ENCODE measurements around the gene PML. TPM values are rescaled to one million over a fixed set of nuclear protein-coding genes. Genes with fewer than 3 reads are reported as not detected.

Gene PML
- total and polyA plus RNA-seq, 9 of the 15 experiments (the other 6 are each of a cell fraction or from before 2014, with no cell fraction given), result 5.0 to 50.7 (median 10.1) TPM

DNA sequence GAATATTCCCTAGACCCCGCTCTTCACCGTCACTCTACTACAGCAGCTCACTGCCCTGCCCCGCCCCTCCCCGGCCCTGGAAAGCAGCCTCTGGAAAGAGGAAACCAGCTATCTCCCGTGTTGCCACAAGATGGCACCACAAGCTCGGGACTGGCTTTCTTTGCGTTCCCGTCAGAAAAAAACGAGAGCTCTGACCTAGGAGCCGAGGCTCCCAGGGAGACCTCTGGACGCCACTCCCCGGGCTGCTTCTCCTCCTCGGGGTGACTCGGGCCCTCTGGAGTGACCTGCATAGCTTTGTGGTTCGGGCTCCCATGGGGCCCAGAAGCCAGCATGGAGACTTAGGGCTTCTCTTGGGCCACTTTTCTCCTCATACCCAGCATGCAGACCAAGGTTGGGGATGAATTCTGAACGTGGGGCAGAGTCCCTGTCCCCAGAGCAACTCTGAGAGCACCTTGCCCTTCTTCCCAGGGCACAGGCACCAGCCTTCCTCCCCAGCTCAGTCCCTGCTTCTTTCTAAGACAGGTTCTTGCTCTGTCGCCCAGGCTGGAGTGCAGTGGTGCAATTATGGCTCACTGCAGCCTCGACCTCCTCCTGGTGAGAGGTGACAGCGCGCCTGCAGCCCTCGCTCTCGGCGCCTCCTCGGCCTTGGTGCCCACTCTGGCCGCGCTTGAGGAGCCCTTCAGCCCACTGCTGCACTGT, 21.4 kb upstream of the PML start (continued):
- TF ChIP-seq, protein P1, sequence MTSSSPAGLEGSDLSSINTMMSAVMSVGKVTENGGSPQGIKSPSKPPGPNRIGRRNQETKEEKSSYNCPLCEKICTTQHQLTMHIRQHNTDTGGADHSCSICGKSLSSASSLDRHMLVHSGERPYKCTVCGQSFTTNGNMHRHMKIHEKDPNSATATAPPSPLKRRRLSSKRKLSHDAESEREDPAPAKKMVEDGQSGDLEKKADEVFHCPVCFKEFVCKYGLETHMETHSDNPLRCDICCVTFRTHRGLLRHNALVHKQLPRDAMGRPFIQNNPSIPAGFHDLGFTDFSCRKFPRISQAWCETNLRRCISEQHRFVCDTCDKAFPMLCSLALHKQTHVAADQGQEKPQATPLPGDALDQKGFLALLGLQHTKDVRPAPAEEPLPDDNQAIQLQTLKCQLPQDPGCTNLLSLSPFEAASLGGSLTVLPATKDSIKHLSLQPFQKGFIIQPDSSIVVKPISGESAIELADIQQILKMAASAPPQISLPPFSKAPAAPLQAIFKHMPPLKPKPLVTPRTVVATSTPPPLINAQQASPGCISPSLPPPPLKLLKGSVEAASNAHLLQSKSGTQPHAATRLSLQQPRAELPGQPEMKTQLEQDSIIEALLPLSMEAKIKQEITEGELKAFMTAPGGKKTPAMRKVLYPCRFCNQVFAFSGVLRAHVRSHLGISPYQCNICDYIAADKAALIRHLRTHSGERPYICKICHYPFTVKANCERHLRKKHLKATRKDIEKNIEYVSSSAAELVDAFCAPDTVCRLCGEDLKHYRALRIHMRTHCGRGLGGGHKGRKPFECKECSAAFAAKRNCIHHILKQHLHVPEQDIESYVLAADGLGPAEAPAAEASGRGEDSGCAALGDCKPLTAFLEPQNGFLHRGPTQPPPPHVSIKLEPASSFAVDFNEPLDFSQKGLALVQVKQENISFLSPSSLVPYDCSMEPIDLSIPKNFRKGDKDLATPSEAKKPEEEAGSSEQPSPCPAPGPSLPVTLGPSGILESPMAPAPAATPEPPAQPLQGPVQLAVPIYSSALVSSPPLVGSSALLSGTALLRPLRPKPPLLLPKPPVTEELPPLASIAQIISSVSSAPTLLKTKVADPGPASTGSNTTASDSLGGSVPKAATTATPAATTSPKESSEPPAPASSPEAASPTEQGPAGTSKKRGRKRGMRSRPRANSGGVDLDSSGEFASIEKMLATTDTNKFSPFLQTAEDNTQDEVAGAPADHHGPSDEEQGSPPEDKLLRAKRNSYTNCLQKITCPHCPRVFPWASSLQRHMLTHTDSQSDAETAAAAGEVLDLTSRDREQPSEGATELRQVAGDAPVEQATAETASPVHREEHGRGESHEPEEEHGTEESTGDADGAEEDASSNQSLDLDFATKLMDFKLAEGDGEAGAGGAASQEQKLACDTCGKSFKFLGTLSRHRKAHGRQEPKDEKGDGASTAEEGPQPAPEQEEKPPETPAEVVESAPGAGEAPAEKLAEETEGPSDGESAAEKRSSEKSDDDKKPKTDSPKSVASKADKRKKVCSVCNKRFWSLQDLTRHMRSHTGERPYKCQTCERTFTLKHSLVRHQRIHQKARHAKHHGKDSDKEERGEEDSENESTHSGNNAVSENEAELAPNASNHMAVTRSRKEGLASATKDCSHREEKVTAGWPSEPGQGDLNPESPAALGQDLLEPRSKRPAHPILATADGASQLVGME (CRISPR knock-in tag; IDR thresholded peaks at IDR 0.05), result no peak
- TF ChIP-seq ZNF668 (CRISPR knock-in tag; IDR thresholded peaks at IDR 0.05) (no peak), MEF2A (IDR thresholded peaks at IDR 0.05; ENCODE audit: control insufficient read depth, low read depth, low read length) (no peak), RB1 (IDR thresholded peaks at IDR 0.05; ENCODE audit: low read depth) (peak; percentile 90), CREM (IDR thresholded peaks at IDR 0.05; ENCODE audit: low read depth) (peak; percentile 24; the same call in 1 of the 2 replicates), ZFP36 (IDR thresholded peaks at IDR 0.05; ENCODE audit: low read depth, low read length, partially characterized antibody) (peak; percentile 10), CC2D1A (IDR thresholded peaks at IDR 0.05) (peak; percentile 65; the same call in 1 of the 2 replicates), YY1 (IDR thresholded peaks at IDR 0.05; ENCODE audit: borderline replicate concordance in 1 of 3, control insufficient read depth in 1 of 3, extremely low read depth in 1 of 3, insufficient read depth in 3 of 3, insufficient read length in 1 of 3, insufficient replicate concordance in 2 of 3, low read depth in 1 of 3, low read length in 2 of 3) (no peak), CXXC5 (CRISPR knock-in tag; IDR thresholded peaks at IDR 0.05) (0 out of 2 replicates have a peak, but pooled peaks have one; percentile 15), BCOR (IDR thresholded peaks at IDR 0.05) (no peak), PCBP1 (IDR thresholded peaks at IDR 0.05; ENCODE audit: low read depth, low read length, poor library complexity, severe bottlenecking) (no peak), JUN (IDR thresholded peaks at IDR 0.05; ENCODE audit: borderline replicate concordance, low read depth, low read length) (peak; percentile 13; the same call in 1 of the 2 replicates), JUN (CRISPR knock-in tag; IDR thresholded peaks at IDR 0.05; ENCODE audit: borderline replicate concordance) (no peak), GTF2A2 (tag; IDR thresholded peaks at IDR 0.05) (no peak)
- TF ChIP-seq, protein P2, sequence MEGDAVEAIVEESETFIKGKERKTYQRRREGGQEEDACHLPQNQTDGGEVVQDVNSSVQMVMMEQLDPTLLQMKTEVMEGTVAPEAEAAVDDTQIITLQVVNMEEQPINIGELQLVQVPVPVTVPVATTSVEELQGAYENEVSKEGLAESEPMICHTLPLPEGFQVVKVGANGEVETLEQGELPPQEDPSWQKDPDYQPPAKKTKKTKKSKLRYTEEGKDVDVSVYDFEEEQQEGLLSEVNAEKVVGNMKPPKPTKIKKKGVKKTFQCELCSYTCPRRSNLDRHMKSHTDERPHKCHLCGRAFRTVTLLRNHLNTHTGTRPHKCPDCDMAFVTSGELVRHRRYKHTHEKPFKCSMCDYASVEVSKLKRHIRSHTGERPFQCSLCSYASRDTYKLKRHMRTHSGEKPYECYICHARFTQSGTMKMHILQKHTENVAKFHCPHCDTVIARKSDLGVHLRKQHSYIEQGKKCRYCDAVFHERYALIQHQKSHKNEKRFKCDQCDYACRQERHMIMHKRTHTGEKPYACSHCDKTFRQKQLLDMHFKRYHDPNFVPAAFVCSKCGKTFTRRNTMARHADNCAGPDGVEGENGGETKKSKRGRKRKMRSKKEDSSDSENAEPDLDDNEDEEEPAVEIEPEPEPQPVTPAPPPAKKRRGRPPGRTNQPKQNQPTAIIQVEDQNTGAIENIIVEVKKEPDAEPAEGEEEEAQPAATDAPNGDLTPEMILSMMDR (IDR thresholded peaks at IDR 0.05 in 2 of 3, conservative IDR thresholded peaks at IDR 0.05 in 1 of 3; ENCODE audit: insufficient read depth in 2 of 3, low read depth in 1 of 3, low read length in 3 of 3), result peak; percentile 89 to 98 (median 94)
- TF ChIP-seq, protein P3, sequence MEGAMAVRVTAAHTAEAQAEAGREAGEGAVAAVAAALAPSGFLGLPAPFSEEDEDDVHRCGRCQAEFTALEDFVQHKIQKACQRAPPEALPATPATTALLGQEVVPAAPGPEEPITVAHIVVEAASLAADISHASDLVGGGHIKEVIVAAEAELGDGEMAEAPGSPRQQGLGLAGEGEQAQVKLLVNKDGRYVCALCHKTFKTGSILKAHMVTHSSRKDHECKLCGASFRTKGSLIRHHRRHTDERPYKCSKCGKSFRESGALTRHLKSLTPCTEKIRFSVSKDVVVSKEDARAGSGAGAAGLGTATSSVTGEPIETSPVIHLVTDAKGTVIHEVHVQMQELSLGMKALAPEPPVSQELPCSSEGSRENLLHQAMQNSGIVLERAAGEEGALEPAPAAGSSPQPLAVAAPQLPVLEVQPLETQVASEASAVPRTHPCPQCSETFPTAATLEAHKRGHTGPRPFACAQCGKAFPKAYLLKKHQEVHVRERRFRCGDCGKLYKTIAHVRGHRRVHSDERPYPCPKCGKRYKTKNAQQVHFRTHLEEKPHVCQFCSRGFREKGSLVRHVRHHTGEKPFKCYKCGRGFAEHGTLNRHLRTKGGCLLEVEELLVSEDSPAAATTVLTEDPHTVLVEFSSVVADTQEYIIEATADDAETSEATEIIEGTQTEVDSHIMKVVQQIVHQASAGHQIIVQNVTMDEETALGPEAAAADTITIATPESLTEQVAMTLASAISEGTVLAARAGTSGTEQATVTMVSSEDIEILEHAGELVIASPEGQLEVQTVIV (CRISPR knock-in tag; IDR thresholded peaks at IDR 0.05; ENCODE audit: borderline replicate concordance), result no peak

Data from K562 (cell line).